NCI-H2227 (cell line): Measurements from ENCODE around the gene TCERG1L.

Experiments
- DNase-seq: peaks from one replicate; lab custom pipeline; 2025; ENCODE audit not compliant: unreplicated experiment; lab: John Stamatoyannopoulos, UW

Gene TCERG1L

DNA sequence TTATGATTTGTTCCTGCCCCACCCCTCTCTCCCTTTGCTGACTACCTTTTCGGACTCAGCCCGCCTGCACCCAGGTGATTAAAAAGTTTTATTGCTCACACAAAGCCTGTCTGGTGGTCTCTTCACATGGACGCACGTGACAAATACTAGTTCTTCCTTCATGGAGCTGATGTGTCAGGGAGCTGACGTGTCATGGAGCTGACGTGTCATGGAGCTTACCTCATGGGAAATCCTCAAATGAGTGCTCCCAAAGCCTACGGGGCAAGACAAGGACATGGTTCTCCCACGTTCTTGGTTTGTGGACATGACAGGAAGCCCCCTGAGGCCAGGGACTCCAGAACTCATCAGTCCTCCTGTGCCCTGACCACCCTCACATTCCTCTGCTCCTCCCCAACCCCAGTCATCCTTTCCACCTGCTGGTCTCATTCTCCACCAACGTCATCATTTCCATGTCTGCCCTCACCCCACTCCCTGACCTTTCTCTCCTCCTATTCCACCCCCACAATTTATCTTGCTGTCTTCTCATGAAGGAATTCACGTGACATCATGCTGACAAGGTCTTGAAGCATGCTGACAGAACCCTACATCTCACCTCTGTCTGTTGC lies 261.3 kb downstream of the TCERG1L start:
- no peak for DNase-seq

DNA sequence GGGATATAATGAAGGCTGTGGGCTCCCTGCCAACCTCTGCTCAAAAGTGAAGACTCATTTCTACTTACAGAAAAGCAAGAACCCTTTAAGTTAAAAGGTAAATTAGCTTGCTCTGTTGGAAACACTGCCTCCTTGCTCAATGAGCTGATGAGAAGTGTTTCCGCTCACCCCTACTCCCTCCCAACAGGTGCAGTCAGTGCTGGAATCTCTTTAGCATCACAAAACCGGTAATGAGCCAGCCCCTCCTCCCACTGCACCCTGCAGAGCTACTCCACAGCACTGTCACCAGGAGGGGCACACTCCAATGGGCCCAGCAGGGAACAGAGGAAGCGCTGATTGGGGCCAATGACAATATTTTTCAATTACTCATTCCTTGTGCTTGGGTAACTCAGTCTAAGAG lies 262.5 kb downstream of the TCERG1L start:
- no peak for DNase-seq

DNA sequence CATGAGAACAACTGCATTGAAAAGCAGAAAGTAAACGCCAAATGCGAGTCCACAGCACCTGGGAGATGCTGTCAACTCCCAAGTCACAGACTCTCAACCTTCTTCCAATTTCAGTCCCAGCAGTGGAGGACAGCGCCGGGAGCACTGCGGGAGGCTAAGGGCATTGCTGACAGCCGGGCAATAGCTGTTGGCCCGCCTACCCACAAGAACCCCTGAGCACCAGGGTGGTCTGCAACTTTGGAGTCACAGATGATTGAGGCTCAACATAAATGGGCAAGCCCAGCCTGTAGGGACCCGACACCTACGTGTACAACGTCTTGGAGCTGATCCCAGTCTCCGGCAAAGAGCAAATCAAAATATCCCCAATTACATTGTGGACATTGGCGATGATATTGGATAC lies 262.9 kb downstream of the TCERG1L start:
- no peak for DNase-seq

DNA sequence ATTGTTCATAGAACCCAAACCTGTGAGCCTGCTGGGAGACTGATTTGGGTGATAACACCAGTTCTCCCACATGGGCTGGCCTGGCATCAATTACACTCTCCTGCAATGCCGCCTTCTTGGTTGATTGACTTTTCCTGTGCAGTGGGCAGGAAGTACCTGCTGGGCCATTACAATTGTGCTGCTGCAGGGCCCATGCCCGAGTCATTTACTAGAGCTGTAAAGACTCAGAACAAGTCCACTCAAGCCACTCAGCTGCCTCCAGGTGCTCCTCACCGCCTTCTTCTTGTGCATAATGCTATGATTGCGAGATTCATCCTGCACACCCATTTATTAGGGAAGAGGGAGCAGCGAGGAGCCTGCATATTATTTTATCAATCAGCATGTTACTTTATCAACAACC lies 264.0 kb downstream of the TCERG1L start:
- DNase-seq, result no peak

DNA sequence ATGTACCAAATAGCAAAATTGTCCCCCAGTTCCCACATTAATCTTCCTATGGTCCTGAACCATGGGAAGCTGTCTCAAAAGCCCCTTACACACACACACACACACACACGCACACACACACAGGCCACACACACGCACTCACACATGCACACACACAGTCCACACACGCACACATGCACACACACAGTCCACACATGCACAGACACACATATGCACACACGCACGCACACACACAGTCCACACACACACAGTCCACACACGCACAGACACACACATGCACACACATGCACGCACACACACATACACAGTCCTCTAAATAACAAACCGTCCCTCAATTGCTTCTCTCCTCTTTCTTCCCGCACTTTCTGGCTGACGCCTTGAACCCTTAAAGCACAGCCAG lies 265.3 kb downstream of the TCERG1L start:
- DNase-seq, result no peak

DNA sequence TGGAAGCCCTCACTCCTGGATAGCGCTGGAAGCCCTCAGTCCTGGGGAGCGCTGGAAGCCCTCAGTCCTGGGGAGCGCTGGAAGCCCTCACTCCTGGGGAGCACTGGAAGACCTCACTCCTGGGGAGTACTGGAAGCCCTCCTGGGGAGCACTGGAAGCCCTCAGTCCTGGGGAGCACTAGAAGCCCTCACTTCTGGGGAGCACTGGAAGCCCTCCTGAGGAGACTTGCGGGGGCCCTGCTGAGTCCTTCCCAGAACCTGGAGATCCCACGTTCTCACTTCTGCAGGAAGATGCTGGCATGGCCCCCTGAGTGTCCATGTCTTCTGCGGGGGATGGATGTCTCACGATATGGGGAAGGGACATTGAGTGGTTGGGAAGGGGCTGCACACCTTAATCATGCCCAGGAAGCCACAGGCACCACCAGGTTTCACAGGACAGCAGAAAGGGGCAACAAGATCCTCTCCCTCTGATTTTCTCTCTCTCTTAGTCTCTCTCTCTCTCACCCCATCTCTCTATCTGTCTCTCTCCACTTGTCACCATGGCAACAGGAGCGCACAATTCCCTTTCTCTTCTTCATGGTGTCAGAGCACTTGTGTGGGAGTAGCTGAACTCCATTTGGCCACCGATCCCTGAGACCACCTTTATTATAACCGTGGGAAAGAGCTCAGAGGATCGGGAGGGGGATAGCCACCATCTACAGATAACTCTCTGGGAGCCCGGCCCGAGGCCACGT lies 267.0 kb downstream of the TCERG1L start:
- no peak for DNase-seq

DNA sequence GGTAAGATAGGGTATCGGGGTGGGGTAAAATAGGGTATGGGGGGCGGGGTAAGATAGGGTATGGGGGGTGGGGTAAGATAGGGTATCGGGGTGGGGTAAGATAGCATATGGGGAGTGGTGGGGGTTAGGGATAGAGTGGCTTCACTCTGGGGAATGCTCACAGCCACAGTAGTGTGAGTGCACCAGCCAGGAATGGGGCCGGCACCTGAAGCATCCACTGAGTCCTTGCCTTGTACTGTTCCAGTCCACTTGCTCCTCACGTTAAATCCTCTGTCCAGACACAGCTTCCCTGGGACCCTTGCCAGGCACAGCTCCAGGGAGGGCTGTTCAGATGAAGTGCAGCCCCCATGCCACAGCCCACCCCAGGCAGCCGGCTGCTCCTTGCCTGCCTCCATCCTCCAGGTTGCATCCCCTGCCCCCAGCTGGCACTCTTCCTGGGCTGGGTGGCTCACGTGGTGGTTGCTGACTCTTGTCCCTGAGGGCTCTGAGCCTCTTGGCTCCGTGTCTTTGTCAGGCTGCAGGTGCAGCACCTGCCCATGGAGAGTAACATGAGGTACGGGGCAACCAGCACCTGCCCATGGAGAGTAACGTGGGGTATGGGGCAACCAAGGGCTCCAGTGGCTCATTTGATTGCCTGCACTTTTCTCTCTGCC lies 268.4 kb downstream of the TCERG1L start:
- no peak for DNase-seq
